SK-N-MC (cell line): ENCODE measurements around the gene FAM107B.

ENCODE experiments used
- EZH2 ChIP-seq: fragments of 200-600 bp; sonication (generic); IDR thresholded peaks from one replicate; pipeline ENCODE4 v1.6.1; 2017; ENCODE audit warnings: antibody characterized with exemption
- POLR2AphosphoS5 ChIP-seq: IDR thresholded peaks from 2 replicates; pipeline ENCODE4 v1.6.1; 2012; ENCODE audit warnings: mild to moderate bottlenecking, low read depth, low read length, borderline replicate concordance

DNA sequence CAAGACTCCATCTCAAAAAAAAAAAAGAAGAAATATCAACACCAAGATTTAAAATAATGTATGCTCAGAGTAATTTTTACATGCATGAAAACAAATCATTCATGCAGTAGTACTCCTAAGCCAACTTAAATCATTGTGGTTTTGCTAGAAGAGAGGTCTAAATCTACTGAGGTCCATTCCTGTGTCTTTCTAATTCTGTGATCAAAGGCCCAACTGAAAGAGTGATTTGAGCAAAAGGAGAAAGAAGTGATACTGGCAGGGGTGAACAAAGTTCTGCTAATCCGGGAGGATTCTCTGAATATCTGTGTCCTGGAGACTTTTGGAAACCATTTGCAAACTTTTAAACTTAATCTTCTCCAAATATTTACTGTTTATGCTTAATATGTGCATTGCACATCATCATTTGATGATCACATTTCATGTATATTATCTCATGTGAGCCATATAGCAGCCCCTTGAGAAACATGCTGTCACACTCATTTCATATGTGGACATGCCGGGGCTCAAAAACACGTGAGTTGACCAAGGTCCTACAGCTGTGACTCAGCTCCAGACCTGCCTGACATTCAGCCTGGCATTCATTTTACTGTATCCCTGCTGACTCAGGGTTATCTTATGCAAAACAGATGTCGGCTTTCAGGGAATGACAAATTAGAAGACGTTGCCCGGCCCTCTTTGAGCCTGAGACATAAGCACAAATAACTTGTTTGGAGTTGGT is 76.4 kb downstream of the FAM107B start:
- TF ChIP-seq EZH2 (no peak), POLR2AphosphoS5 (no peak)
